Stimulated activated CD4-positive, alpha-beta T cell treated with anti-CD3 and anti-CD28 coated beads, Interleukin-1b, Interleukin-23, amount 100 ng/mL, for 1 hour (primary cell): ENCODE results near the gene FAM171A1.
"Not testable (repeated sequence)": the region's sequence is repeated elsewhere in the genome, so short reads cannot be mapped to it uniquely, and the experiment has no call there.

ENCODE experiments used
- DNase-seq, 2 donors: peaks; one replicate each; pipeline ENCODE4 v3.0.0-alpha.2; 2020; ENCODE audit warnings: low read depth in 2 of 2

Gene FAM171A1

DNA sequence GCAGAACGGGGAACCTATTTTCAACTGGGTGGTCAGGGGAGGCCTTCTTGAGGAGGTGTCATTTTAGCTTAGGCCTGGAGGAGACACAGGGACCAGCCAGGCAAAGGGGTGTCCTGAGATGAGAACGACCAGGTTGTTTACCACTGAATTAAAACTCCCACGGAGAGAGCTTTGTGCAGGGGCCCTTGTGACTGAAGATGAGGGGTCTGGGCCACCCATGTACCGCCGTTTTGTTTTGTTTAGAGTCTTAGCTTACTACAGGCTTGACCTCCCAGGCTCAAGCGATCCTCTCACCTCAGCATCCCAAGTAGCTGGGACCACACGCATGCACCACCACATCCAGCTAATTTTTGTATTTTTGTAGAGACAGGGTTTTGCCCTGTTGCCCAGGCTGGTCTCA lies 80.4 kb downstream of the FAM171A1 start:
- DNase-seq = no peak

DNA sequence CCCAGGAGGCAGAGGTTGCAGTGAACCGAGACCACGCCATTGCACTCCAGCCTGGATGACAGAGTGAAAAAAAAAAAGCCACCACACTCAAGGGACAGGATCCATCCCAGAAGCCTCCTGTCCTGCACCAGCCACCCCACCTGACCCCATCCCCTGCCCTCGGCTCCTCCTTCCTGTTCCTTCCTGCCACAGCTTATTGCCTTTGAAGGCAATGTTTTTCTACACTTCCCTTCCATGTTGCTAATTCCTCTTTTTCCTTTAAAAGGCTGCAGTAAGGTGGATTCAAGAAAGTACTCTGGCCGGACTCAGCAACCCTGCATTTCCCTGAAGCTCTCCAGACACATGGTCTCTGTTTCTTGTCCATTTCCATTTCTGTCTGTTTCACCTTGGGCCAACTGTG lies 80.9 kb downstream of the FAM171A1 start:
- no peak for DNase-seq

GRCh38 chr10:15280974-15281373 lies 90.1 kb downstream of the FAM171A1 start:
- DNase-seq = no peak

- DNase-seq = no peak
These were observed 90.6 kb downstream of the FAM171A1 start for GRCh38 chr10:15280462-15280861.

- DNase-seq = no peak
These were observed 91.9 kb downstream of the FAM171A1 start for GRCh38 chr10:15279236-15279635.

GRCh38 chr10:15278786-15279185 lies 92.3 kb downstream of the FAM171A1 start:
- DNase-seq = no peak

DNA sequence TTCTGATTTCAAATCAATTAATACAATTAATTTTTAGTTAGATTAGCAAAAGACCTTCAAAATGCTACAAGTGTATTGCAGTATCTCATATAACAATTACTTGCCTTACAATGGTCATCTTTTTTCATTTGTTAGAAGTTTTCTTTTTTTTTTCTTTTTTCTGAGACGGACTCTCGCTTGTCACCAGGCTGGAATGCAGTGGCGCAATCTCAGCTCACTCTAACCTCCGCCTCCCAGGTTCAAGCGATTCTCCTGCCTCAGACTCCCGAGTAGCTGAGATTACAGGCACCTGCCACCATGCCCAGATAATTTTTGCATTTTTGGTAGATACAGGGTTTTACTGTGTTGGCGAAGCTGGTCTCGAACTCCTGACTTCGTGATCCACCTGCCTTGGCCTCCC lies 95.0 kb downstream of the FAM171A1 start:
- DNase-seq = not testable (repeated sequence)

GRCh38 chr10:15269838-15270237 lies 101.3 kb downstream of the FAM171A1 start:
- DNase-seq = not testable (repeated sequence)

DNA sequence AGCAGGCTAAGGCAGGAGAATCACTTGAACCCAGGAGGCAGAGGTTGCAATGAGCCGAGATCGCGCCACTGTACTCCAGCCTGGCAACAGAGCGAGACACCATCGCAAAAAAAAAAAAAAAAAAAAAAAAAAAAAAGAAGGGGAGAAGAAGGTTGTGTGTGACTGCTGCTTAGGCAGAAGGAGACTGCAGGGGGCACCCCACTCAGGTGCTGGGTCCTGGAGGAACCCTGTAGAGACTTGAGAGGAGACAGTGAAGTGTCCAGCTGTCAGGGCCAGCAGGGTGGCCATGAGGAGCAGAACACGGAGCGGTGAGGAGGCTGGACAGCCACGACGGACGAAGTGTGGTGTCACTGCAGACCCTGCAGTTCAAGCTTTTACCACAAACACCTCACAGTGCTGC lies 103.6 kb downstream of the FAM171A1 start:
- DNase-seq = no peak

- no peak for DNase-seq
These were observed 105.0 kb downstream of the FAM171A1 start for GRCh38 chr10:15266117-15266516.

GRCh38 chr10:15265558-15265957 lies 105.5 kb downstream of the FAM171A1 start:
- no peak for DNase-seq

GRCh38 chr10:15265056-15265455 lies 106.0 kb downstream of the FAM171A1 start:
- no peak for DNase-seq

DNA sequence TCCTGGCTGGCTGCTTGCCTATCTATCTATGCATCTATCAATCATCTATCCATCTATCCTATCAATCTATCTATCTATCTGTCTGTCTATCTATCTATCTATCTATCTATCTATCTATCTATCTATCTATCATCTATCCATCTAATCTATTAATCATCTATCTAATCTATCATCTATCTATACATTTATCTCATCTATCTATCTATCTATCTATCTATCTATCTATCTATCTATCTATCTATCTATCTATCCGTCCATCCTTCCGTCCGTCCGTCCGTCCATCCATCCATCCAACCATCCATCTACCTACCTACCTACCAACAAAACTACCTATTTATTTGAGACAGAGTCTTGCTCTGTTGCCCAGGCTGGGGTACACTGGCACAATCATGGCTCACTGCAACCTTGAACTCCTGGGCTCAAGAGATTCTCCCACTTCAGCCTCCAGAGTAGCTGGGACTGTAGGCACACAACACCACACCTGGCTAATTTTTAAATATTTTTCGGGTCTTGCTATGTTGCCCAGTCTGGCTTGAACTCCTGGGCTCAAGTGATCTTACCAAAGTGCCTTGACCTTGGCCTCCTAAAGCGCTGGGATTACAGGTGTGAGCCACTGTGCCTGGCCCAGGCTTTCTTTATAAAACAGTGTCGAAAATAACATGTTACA lies 107.3 kb downstream of the FAM171A1 start:
- no peak for DNase-seq

GRCh38 chr10:15262036-15262713 lies 108.9 kb downstream of the FAM171A1 start:
- DNase-seq = no peak

- no peak for DNase-seq
These were observed 112.0 kb downstream of the FAM171A1 start for GRCh38 chr10:15259136-15259535.

DNA sequence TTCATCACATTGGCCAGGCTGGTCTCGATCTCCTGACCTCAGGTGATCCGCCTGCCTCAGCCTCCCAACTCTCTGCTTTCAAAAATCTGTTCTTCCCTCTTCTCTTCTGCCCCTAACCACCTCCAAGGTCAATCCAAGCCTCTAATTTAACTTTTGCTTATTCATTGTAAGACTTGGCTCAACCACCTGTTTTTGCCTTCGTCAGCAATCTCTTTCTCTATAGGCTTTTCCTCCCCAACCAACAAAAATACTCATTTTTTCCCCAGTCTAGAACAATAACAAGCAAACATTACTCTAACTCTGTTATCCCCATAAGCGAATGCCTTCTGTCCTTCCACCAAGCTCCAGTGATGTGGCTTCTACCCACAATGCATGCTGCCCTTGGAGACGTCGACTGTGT lies 112.8 kb downstream of the FAM171A1 start:
- DNase-seq = no peak

DNA sequence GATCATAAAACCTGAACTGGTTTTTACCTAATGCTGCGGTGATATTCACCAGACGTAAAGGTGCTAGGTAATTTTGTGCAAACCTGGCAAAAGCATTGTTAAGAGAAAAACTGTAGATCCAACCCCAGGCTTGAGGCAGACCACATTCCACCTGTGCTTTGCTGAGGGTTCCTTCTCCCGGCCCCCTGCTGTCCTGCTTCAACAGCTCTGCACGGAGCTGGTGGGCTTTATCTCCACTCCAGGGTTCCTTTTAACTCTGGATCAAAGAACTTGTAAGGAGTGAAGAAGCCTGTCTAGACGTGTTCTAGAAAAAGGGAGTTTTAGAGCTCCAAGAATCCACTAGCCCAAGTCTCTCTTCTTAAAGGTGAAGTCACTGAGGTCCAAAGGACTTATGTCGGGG lies 115.1 kb downstream of the FAM171A1 start:
- DNase-seq = no peak

GRCh38 chr10:15254808-15255648 lies 116.1 kb downstream of the FAM171A1 start:
- no peak for DNase-seq

DNA sequence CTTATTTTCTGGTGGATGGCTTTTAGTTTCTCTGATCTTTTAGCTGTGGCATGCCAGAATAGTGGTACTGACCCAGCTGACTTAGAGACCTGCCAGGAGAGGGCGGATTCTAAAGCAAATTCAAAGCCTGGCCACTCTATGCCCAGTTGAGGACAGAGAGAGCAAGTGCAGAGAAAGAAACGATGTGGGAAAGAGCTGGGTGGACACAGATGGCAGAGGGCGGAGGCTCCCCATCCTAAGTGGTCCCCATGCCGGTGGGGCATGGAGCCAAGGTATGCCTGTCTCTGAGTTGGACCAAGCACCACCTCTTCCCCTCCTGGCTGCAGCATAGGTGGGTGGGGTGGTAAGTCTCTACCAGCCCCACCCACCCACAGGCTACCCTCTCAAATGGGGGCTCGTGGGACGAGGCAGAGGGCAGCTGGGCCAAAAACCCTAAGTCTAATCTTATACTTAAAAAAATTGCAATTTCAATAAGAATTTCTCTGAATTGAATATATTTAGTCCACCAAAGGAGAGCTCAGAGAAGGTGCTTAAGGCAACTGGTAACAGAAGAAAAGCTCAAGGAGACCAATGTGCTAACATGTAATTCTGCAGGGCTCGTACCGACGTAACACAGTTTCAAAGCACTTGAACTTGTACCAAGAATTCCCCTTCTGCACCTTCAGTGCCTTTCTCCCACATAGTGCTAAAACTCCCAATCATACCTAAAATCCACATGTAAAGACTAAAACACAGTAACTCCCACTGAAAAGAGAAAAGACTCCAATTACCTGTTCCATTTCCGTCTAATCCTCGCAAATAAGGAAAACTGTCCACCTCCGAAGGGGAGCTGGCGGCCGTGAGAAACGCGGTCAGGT lies 116.9 kb downstream of the FAM171A1 start:
- no peak for DNase-seq

GRCh38 chr10:15252396-15252795 lies 118.7 kb downstream of the FAM171A1 start:
- no peak for DNase-seq

- DNase-seq = no peak
These were observed 119.2 kb downstream of the FAM171A1 start for GRCh38 chr10:15251791-15252380.
